GM10266 (cell line): ENCODE data around the gene RAD51C.

Experiments used
- DNase-seq: peaks from one replicate; pipeline ENCODE4 v3.0.0; 2012; ENCODE audit errors: extremely low spot score
- TF ChIP-seq, protein P1 (sequence below): IDR thresholded peaks from 2 replicates; pipeline ENCODE4 v1.5.1; 2012; ENCODE audit warnings: mild to moderate bottlenecking, low read depth; ENCODE audit not compliant: control insufficient read depth, insufficient read depth; ENCODE audit errors: missing control alignments

The RAD51C gene

GRCh38 chr17:58753026-58753425 is 60.6 kb downstream of the RAD51C start:
- DNase-seq: no peak
- TF ChIP-seq, protein P1, sequence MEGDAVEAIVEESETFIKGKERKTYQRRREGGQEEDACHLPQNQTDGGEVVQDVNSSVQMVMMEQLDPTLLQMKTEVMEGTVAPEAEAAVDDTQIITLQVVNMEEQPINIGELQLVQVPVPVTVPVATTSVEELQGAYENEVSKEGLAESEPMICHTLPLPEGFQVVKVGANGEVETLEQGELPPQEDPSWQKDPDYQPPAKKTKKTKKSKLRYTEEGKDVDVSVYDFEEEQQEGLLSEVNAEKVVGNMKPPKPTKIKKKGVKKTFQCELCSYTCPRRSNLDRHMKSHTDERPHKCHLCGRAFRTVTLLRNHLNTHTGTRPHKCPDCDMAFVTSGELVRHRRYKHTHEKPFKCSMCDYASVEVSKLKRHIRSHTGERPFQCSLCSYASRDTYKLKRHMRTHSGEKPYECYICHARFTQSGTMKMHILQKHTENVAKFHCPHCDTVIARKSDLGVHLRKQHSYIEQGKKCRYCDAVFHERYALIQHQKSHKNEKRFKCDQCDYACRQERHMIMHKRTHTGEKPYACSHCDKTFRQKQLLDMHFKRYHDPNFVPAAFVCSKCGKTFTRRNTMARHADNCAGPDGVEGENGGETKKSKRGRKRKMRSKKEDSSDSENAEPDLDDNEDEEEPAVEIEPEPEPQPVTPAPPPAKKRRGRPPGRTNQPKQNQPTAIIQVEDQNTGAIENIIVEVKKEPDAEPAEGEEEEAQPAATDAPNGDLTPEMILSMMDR: no peak

DNA sequence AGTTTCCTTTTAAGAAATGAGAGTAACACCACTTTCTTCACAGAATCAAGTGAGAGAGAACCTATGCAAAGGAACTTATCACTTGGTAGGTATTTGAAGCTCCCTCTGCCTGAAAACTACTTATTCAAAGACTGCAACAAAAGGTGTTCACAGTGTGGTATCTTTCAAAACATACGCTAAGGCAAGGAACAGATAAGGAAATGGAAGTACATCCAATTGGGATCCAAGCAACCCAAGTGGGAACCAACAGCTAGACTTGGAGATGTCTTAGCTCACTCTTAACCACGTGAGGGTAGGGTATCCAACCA is 62.8 kb downstream of the RAD51C start:
- TF ChIP-seq, protein P1: no peak
- peak; percentile 27 for DNase-seq

- peak; percentile 88 for DNase-seq
- TF ChIP-seq, protein P1: no peak
Observed at GRCh38 chr17:58755577-58756245, 63.3 kb downstream of the RAD51C start, which contains the start of gene PPM1E. Gene PPM1E, plus strand, starts transcription at chr17:58755854.

DNA sequence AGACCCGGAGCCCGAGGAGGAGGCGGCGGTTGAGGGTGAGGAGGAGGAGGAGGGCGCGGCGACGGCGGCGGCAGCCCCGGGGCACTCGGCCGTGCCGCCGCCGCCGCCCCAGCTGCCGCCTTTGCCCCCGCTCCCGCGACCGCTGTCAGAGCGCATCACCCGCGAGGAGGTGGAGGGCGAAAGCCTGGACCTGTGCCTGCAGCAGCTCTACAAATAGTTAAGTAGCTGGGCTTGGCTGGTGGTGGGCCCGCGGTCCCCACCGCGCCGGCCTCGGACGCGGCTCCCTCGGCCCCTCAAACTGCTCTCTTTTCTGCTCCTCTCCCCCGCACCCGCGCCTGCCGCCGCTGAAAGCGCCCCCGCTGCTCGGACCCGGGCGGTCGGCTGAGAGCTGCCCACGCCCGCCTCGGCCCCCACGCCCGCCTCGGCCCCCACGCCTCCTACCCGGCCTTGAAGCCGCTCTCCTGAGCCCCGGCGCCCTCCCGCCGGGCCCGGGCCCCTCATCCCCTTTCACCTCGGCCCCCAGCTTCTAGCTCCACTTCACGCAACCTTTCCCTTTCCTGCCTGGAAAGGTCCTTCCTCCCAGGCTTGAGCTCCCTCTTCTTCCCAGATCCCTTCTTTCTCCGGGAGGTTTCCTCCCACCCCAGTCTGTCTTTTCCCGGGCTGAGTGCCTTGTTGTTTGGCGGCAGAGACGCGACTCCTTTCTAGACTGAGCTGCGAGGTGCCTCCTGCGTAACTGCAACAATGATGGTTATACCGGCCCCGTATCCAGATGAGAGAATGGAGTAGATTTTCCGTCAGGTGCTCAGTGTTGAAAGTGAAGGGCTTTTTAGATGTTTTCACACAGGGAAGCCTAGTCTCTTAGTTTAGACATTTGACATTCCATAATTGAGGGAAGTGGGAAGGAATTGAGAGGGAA is 64.1 kb downstream of the RAD51C start:
- TF ChIP-seq, protein P1: no peak
- DNase-seq: peak; percentile 58

- TF ChIP-seq, protein P1: no peak
- DNase-seq: no peak
Observed at GRCh38 chr17:58757162-58757613, 64.8 kb downstream of the RAD51C start.

GRCh38 chr17:58758890-58759289 is 66.5 kb downstream of the RAD51C start:
- no peak for DNase-seq
- TF ChIP-seq, protein P1: no peak

GRCh38 chr17:58759522-58759921 is 67.1 kb downstream of the RAD51C start:
- TF ChIP-seq, protein P1: no peak

More at GRCh38 chr17:58759522-58759921, 67.1 kb downstream of the RAD51C start:
- DNase-seq: no peak
